D721Med (cell line): ENCODE data around the gene COL5A1.

Source experiments
- DNase-seq: peaks from one replicate; pipeline ENCODE4 v3.0.0; 2011; ENCODE audit warnings: low spot score; ENCODE audit not compliant: insufficient read length
- FAIRE-seq: peaks from 2 replicates; lab custom pipeline; 2011; peaks lifted over from hg19 to GRCh38; lab: Jason Lieb, UNC
- TF ChIP-seq, protein P1 (sequence below): IDR thresholded peaks from 2 replicates; pipeline ENCODE4 v1.5.1; 2012; ENCODE audit warnings: mild to moderate bottlenecking, control low read depth; ENCODE audit not compliant: insufficient read depth; ENCODE audit errors: missing control alignments

The COL5A1 gene

GRCh38 chr9:134811673-134812342 is 170.2 kb downstream of the COL5A1 start:
- no peak for FAIRE-seq
- TF ChIP-seq, protein P1, sequence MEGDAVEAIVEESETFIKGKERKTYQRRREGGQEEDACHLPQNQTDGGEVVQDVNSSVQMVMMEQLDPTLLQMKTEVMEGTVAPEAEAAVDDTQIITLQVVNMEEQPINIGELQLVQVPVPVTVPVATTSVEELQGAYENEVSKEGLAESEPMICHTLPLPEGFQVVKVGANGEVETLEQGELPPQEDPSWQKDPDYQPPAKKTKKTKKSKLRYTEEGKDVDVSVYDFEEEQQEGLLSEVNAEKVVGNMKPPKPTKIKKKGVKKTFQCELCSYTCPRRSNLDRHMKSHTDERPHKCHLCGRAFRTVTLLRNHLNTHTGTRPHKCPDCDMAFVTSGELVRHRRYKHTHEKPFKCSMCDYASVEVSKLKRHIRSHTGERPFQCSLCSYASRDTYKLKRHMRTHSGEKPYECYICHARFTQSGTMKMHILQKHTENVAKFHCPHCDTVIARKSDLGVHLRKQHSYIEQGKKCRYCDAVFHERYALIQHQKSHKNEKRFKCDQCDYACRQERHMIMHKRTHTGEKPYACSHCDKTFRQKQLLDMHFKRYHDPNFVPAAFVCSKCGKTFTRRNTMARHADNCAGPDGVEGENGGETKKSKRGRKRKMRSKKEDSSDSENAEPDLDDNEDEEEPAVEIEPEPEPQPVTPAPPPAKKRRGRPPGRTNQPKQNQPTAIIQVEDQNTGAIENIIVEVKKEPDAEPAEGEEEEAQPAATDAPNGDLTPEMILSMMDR = no peak
- no peak for DNase-seq

- FAIRE-seq (no peak), DNase-seq (no peak)
- TF ChIP-seq, protein P1 = no peak
These were observed 170.7 kb downstream of the COL5A1 start for GRCh38 chr9:134812343-134812673.

GRCh38 chr9:134813841-134814240 is 172.2 kb downstream of the COL5A1 start:
- TF ChIP-seq, protein P1 = no peak
- FAIRE-seq = no peak
- DNase-seq = no peak

GRCh38 chr9:134814598-134815215 is 173.1 kb downstream of the COL5A1 start:
- DNase-seq (no peak), FAIRE-seq (no peak)

DNA sequence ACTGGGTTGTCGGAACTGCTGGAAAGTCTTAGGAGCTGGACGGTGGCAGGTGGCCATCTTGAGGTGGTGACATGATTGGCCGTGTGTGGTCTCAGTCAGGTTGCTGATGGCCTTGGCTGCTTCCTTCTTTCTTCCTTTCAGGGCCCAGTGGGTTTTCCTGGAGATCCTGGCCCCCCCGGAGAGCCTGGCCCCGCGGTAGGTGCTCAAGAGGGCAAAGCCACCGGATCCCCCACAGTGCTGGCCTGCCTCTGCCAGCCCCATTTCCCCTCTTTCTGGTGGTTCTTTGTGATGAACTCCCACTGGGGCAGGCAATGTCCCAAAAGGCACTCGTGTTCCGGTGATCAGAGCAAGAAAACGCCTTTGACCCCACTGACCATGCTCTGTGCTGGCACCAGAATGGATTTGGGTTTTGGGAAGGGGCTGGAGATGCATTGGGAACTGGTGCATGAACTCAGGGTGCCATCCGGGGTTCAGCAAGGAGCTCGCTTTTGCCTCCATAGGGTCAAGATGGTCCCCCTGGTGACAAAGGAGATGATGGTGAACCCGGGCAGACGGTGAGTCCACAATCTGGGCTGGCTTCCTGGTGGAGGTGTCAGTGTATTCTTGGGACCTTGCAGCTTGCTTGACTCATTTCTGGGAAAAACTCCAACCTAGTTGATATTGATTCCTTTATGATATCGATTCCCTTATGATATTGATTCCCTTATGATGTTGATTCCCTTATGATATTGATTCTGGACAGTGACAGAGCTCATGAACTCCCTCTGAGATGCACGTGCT is 174.0 kb downstream of the COL5A1 start:
- DNase-seq (no peak), FAIRE-seq (no peak)
- TF ChIP-seq, protein P1 = no peak

More at GRCh38 chr9:134814598-134815215, 173.1 kb downstream of the COL5A1 start:
- TF ChIP-seq, protein P1 = no peak

- no peak for FAIRE-seq
- TF ChIP-seq, protein P1 = no peak
These were observed 174.7 kb downstream of the COL5A1 start for GRCh38 chr9:134816264-134816663.

GRCh38 chr9:134818000-134818568 is 176.5 kb downstream of the COL5A1 start:
- no peak for DNase-seq
- TF ChIP-seq, protein P1 = no peak
- FAIRE-seq = no peak

More at GRCh38 chr9:134816264-134816663, 174.7 kb downstream of the COL5A1 start:
- no peak for DNase-seq
